Activated naive CD4-positive, alpha-beta T cell treated with anti-CD3 and anti-CD28 coated beads, Interleukin-2, amount 10 ng/mL, durations not matched to agents 7 days and 5 days (primary cell): ENCODE results near the gene RCN1.
"Not testable (repeated sequence)": the region's sequence is repeated elsewhere in the genome, so short reads cannot be mapped to it uniquely, and the experiment has no call there.

Source experiments
- CTCF ChIA-PET: fragments of 350-600 bp; sonication (Branson Sonifier 250); formaldehyde crosslinking; loops from one replicate; lab custom pipeline; 2021; ENCODE audit warnings: antibody characterized with exemption; lab: Charles Lee
- DNase-seq: peaks from one replicate; pipeline ENCODE4 v3.0.0-alpha.2; 2020
- H3K27ac Mint-ChIP-seq: one replicate; pipeline ENCODE4 v1.8.0; 2021; ENCODE audit warnings: mild to moderate bottlenecking, moderate library complexity, mixed read lengths
- H3K27me3 Mint-ChIP-seq: one replicate; pipeline ENCODE4 v1.8.0; 2021; ENCODE audit warnings: mild to moderate bottlenecking, mixed read lengths
- H3K36me3 Mint-ChIP-seq: one replicate; pipeline ENCODE4 v1.8.0; 2021; ENCODE audit warnings: mixed read lengths
- H3K4me1 Mint-ChIP-seq: one replicate; pipeline ENCODE4 v1.8.0; 2021; ENCODE audit warnings: mixed read lengths
- H3K4me3 Mint-ChIP-seq: one replicate; pipeline ENCODE4 v1.8.0; 2021; ENCODE audit warnings: mild to moderate bottlenecking, moderate library complexity, mixed read lengths
- H3K9me3 Mint-ChIP-seq: one replicate; pipeline ENCODE4 v1.8.0; 2021; ENCODE audit warnings: mixed read lengths

RCN1 gene

GRCh38 chr11:32092581-32093170, 1.8 kb downstream of the RCN1 start:
- Mint-ChIP-seq H3K4me3 (peak overlapping the region; percentile 81), H3K27ac (peak overlapping the region; percentile 89), H3K27me3 (peaks cover 24% of the 10 kb centered on the region), H3K4me1 (peaks cover 29% of the 10 kb centered on the region), H3K36me3 (peaks cover 14% of the 10 kb centered on the region), H3K9me3 (no peaks in the 10 kb centered on the region)
- CTCF ChIA-PET, result no interaction called here
- DNase-seq, result no peak

GRCh38 chr11:32094923-32095322, 4.0 kb downstream of the RCN1 start:
- Mint-ChIP-seq H3K4me3 (no peak overlapping the region), H3K27me3 (peaks cover 6% of the 10 kb centered on the region), H3K36me3 (peaks cover 33% of the 10 kb centered on the region), H3K9me3 (peaks cover 2% of the 10 kb centered on the region), H3K4me1 (peaks cover 31% of the 10 kb centered on the region), H3K27ac (no peak overlapping the region)
- no peak for DNase-seq
- CTCF ChIA-PET, result interaction anchor here (1.9 kb wide), 1 partner anchor 42 kb away, joined by 7 read pairs; no protein-coding TSS in a partner anchor

GRCh38 chr11:32098142-32098903, 7.4 kb downstream of the RCN1 start:
- Mint-ChIP-seq H3K27me3 (no peaks in the 10 kb centered on the region), H3K27ac (no peak overlapping the region), H3K4me3 (no peak overlapping the region), H3K36me3 (peaks cover 50% of the 10 kb centered on the region), H3K9me3 (peaks cover 2% of the 10 kb centered on the region), H3K4me1 (peaks cover 15% of the 10 kb centered on the region)
- DNase-seq, result no peak
- CTCF ChIA-PET, result no interaction called here

- Mint-ChIP-seq H3K36me3 (peaks cover 55% of the 10 kb centered on the region), H3K4me3 (no peak overlapping the region), H3K27ac (peak overlapping the region; percentile 61), H3K4me1 (peaks cover 11% of the 10 kb centered on the region), H3K9me3 (peaks cover 2% of the 10 kb centered on the region), H3K27me3 (no peaks in the 10 kb centered on the region)
- CTCF ChIA-PET, result no interaction called here
- DNase-seq, result no peak
Measured at GRCh38 chr11:32099516-32099915, 8.6 kb downstream of the RCN1 start.

GRCh38 chr11:32100495-32100894, 9.6 kb downstream of the RCN1 start:
- Mint-ChIP-seq H3K4me3 (no peak overlapping the region), H3K27ac (no peak overlapping the region), H3K4me1 (peaks cover 11% of the 10 kb centered on the region), H3K27me3 (no peaks in the 10 kb centered on the region), H3K9me3 (peaks cover 2% of the 10 kb centered on the region), H3K36me3 (peaks cover 57% of the 10 kb centered on the region)
- DNase-seq, result no peak
- CTCF ChIA-PET, result no interaction called here

- no peaks in the 10 kb centered on the region for H3K27me3 Mint-ChIP-seq
- CTCF ChIA-PET, result no interaction called here
- peaks cover 2% of the 10 kb centered on the region for H3K9me3 Mint-ChIP-seq
- no peak overlapping the region for H3K27ac Mint-ChIP-seq
- peaks cover 11% of the 10 kb centered on the region for H3K4me1 Mint-ChIP-seq
- H3K4me3 Mint-ChIP-seq, result no peak overlapping the region
- H3K36me3 Mint-ChIP-seq, result peaks cover 58% of the 10 kb centered on the region
- DNase-seq, result no peak
Measured at GRCh38 chr11:32101791-32102190, 10.9 kb downstream of the RCN1 start.

GRCh38 chr11:32103121-32103719, 12.3 kb downstream of the RCN1 start:
- not testable (repeated sequence) for H3K4me3 Mint-ChIP-seq, H3K4me1 Mint-ChIP-seq, H3K27ac Mint-ChIP-seq, H3K27me3 Mint-ChIP-seq, H3K9me3 Mint-ChIP-seq, DNase-seq
- CTCF ChIA-PET, result interaction anchor here (1.0 kb wide), 1 partner anchor 72 kb away, joined by 3 read pairs; no protein-coding TSS in a partner anchor
- H3K36me3 Mint-ChIP-seq, result peaks cover 44% of the 10 kb centered on the region

- H3K4me1 Mint-ChIP-seq, result no peaks in the 10 kb centered on the region
- H3K27ac Mint-ChIP-seq, result no peak overlapping the region
- H3K9me3 Mint-ChIP-seq, result no peaks in the 10 kb centered on the region
- CTCF ChIA-PET, result interaction anchor here (1.0 kb wide), 1 partner anchor 71 kb away, joined by 3 read pairs; no protein-coding TSS in a partner anchor
- H3K4me3 Mint-ChIP-seq, result no peak overlapping the region
- H3K27me3 Mint-ChIP-seq, result no peaks in the 10 kb centered on the region
- no peak for DNase-seq
- peaks cover 38% of the 10 kb centered on the region for H3K36me3 Mint-ChIP-seq
Measured at GRCh38 chr11:32103941-32104340, 13.1 kb downstream of the RCN1 start.

GRCh38 chr11:32105871-32106560, 15.1 kb downstream of the RCN1 start:
- DNase-seq, result no peak
- Mint-ChIP-seq H3K27me3 (peaks cover 4% of the 10 kb centered on the region), H3K27ac (no peak overlapping the region), H3K36me3 (peaks cover 22% of the 10 kb centered on the region), H3K4me1 (no peaks in the 10 kb centered on the region), H3K4me3 (no peak overlapping the region), H3K9me3 (no peaks in the 10 kb centered on the region)
- CTCF ChIA-PET, result no interaction called here

- Mint-ChIP-seq H3K4me1 (no peaks in the 10 kb centered on the region), H3K9me3 (no peaks in the 10 kb centered on the region), H3K4me3 (no peak overlapping the region), H3K27me3 (peaks cover 8% of the 10 kb centered on the region), H3K36me3 (peaks cover 18% of the 10 kb centered on the region), H3K27ac (no peak overlapping the region)
- CTCF ChIA-PET, result no interaction called here
- no peak for DNase-seq
Measured at GRCh38 chr11:32107647-32108046, 16.8 kb downstream of the RCN1 start.

- no peak for DNase-seq
- CTCF ChIA-PET, result no interaction called here
- no peak overlapping the region for H3K4me3 Mint-ChIP-seq
- H3K4me1 Mint-ChIP-seq, result no peaks in the 10 kb centered on the region
- peaks cover 10% of the 10 kb centered on the region for H3K36me3 Mint-ChIP-seq
- no peak overlapping the region for H3K27ac Mint-ChIP-seq
- peaks cover 11% of the 10 kb centered on the region for H3K27me3 Mint-ChIP-seq
- no peaks in the 10 kb centered on the region for H3K9me3 Mint-ChIP-seq
Measured at GRCh38 chr11:32108576-32108975, 17.7 kb downstream of the RCN1 start.

- no peak overlapping the region for H3K4me3 Mint-ChIP-seq
- H3K27me3 Mint-ChIP-seq, result peaks cover 11% of the 10 kb centered on the region
- peaks cover 8% of the 10 kb centered on the region for H3K36me3 Mint-ChIP-seq
- H3K9me3 Mint-ChIP-seq, result no peaks in the 10 kb centered on the region
- H3K27ac Mint-ChIP-seq, result no peak overlapping the region
- H3K4me1 Mint-ChIP-seq, result no peaks in the 10 kb centered on the region
- DNase-seq, result no peak
- CTCF ChIA-PET, result no interaction called here
Measured at GRCh38 chr11:32109138-32109537, 18.3 kb downstream of the RCN1 start.

- CTCF ChIA-PET, result no interaction called here
- Mint-ChIP-seq H3K4me1 (no peaks in the 10 kb centered on the region), H3K9me3 (no peaks in the 10 kb centered on the region), H3K27me3 (peaks cover 11% of the 10 kb centered on the region), H3K27ac (no peak overlapping the region), H3K4me3 (no peak overlapping the region), H3K36me3 (peaks cover 7% of the 10 kb centered on the region)
- no peak for DNase-seq
Measured at GRCh38 chr11:32109592-32109991, 18.7 kb downstream of the RCN1 start.

GRCh38 chr11:32110795-32111194, 19.9 kb downstream of the RCN1 start:
- Mint-ChIP-seq H3K4me3 (no peak overlapping the region), H3K27me3 (peaks cover 16% of the 10 kb centered on the region), H3K4me1 (no peaks in the 10 kb centered on the region), H3K9me3 (no peaks in the 10 kb centered on the region), H3K36me3 (peaks cover 2% of the 10 kb centered on the region), H3K27ac (no peak overlapping the region)
- no peak for DNase-seq
- CTCF ChIA-PET, result no interaction called here
